Effector memory CD8-positive, alpha-beta T cell (primary cell): ENCODE results near the gene TBL3.
A peak's percentile ranks its signal among the peaks of the same experiment; 100 is the strongest.
"Not testable (repeated sequence)": the region's sequence is repeated elsewhere in the genome, so short reads cannot be mapped to it uniquely, and the experiment has no call there.

ENCODE experiments used
- ATAC-seq: fragments of 150-1000 bp; cut with Tn5 transposase; replicated peaks from 2 replicates; pipeline ENCODE4 v1.10.0; 2021; ENCODE audit warnings: mild to moderate bottlenecking, moderate library complexity
- DNase-seq, 3 experiments: peaks; one replicate each; pipeline ENCODE4 v3.0.0; 2021
- H3K27ac Mint-ChIP-seq, 2 donors: one replicate each; pipeline ENCODE4 v1.8.0; 2022; ENCODE audit warnings: mild to moderate bottlenecking in 2 of 2, mixed read lengths in 2 of 2, moderate library complexity in 2 of 2
- H3K27me3 Mint-ChIP-seq, 2 donors: one replicate each; pipeline ENCODE4 v1.8.0; 2022; ENCODE audit warnings: mixed read lengths in 2 of 2
- H3K36me3 Mint-ChIP-seq: one replicate; pipeline ENCODE4 v1.8.0; 2022; ENCODE audit warnings: mild to moderate bottlenecking, moderate library complexity, mixed read lengths; ENCODE audit not compliant: insufficient read depth
- H3K4me1 Mint-ChIP-seq, 2 donors: one replicate each; pipeline ENCODE4 v1.8.0; 2022; ENCODE audit warnings: low read depth in 2 of 2, mixed read lengths in 2 of 2
- H3K4me3 Mint-ChIP-seq, 2 donors: one replicate each; pipeline ENCODE4 v1.8.0; 2022; ENCODE audit warnings: mild to moderate bottlenecking in 2 of 2, mixed read lengths in 2 of 2, moderate library complexity in 2 of 2
- H3K9me3 Mint-ChIP-seq, 2 donors: one replicate each; pipeline ENCODE4 v1.8.0; 2022; ENCODE audit warnings: mixed read lengths in 2 of 2

Gene TBL3

DNA sequence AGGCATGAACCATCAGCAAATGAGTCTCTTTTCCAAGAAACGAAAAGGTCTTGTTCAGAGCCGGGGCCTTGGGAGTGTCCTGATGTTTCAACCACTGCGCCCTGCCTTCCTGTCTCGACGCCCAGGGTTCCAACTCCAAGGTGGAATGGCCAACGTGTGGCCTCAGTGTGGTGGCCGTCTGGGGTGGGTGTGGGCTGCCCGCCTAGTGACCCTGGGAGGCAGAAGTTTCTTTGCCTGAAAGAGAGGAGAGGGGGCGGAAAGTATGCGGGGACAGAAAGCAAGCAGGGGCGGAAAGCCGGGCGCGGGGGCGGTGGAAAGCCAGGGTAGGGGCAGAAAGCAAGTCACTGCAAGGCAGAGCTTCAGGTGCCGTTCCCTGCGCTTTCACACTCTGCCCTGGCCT lies 32.9 kb upstream of the TBL3 start:
- ATAC-seq, result no peak
- H3K27me3 Mint-ChIP-seq, result no peaks in the 10 kb centered on the region
- no peak for DNase-seq
- no peaks in the 10 kb centered on the region for H3K9me3 Mint-ChIP-seq
- peaks cover 4 to 13% of the 10 kb centered on the region in 2 donors for H3K4me1 Mint-ChIP-seq
- no peak overlapping the region for H3K27ac Mint-ChIP-seq
- H3K4me3 Mint-ChIP-seq, result no peak overlapping the region
- peaks cover 15% of the 10 kb centered on the region for H3K36me3 Mint-ChIP-seq

DNA sequence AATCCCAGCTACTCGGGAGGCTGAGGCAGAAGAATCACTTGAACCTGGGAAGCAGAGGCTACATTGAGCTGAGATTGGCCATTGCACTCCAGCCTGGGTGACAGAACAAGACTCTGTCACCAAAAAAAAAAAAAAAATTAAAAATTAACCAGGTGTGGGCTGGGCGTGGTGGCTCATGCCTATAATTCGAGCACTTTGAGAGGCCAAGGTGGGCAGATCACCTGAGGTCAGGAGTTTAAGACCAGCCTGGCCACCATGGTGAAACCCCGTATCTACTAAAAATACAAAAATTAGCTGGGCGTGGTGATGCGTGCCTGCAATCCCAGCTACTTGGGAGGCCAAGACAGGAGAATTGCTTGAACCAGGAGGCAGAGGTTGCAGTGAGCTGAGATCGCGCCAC lies 32.0 kb upstream of the TBL3 start:
- H3K4me3 Mint-ChIP-seq, DNase-seq, ATAC-seq, H3K27me3 Mint-ChIP-seq, H3K9me3 Mint-ChIP-seq, H3K27ac Mint-ChIP-seq: not testable (repeated sequence)
- peaks cover 15% of the 10 kb centered on the region for H3K36me3 Mint-ChIP-seq
- H3K4me1 Mint-ChIP-seq, result peaks cover 9 to 13% of the 10 kb centered on the region in 2 donors

GRCh38 chr16:1940273-1941161 lies 31.3 kb upstream of the TBL3 start:
- Mint-ChIP-seq H3K9me3 (no peaks in the 10 kb centered on the region), H3K4me3 (no peak overlapping the region), H3K27ac (no peak overlapping the region), H3K27me3 (no peaks in the 10 kb centered on the region), H3K36me3 (peaks cover 15% of the 10 kb centered on the region), H3K4me1 (peaks cover 9 to 13% of the 10 kb centered on the region in 2 donors)
- ATAC-seq (no peak), DNase-seq (no peak)

DNA sequence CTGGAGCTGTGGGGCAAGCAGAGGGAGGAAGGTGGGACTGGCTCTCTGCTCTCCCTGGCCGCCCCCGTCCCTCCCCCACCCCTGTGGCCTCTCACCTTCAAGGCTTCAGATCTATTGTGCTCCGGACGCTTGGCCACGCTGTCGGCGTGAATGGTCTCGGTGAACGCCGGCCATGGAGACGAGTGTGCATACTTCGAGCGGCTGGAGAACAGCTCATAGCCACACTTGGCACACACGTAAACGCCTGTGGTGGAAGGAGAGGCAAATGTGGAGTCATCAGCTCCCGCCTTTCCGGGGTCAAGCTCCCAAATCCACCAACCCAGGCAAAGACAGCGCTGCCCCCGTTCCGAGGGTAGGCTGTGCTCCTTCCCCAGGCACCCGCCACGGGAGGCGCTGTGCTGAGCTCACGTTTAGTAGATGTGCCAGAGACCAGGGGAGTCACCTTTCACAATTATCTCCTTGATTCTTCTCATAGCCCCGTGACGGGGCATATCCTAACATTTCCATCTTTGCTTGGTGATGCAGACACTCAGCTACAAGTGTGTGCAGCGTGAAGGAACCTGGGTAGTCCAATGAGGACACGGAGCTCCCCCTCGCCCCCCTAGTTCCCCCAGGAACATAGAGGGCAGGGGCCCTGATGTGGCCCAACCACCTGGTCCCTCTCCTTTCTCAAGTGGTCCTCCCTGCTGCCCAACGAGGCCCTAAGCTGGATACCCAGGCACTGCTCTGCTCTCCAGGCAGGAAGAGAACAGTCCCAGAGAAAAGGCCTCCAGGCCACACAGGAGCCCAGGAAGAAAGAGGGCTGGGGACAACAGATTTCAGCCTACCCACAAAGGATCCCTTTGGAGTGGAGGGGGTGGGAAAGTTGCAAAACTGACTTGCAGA lies 30.4 kb upstream of the TBL3 start:
- Mint-ChIP-seq H3K4me3 (peak overlapping the region; percentile 90 to 92), H3K9me3 (no peaks in the 10 kb centered on the region), H3K4me1 (peaks cover 9 to 13% of the 10 kb centered on the region in 2 donors), H3K27ac (no peak overlapping the region), H3K27me3 (no peaks in the 10 kb centered on the region), H3K36me3 (peaks cover 15% of the 10 kb centered on the region)
- ATAC-seq, result no peak
- no peak for DNase-seq

- DNase-seq (no peak), ATAC-seq (no peak)
- Mint-ChIP-seq H3K36me3 (peaks cover 15% of the 10 kb centered on the region), H3K4me1 (peaks cover 9 to 13% of the 10 kb centered on the region in 2 donors), H3K9me3 (no peaks in the 10 kb centered on the region), H3K27ac (peak overlapping the region; percentile 74 to 88), H3K4me3 (peak overlapping the region; percentile 90 to 92), H3K27me3 (no peaks in the 10 kb centered on the region)
Measured at GRCh38 chr16:1942047-1942809, 29.6 kb upstream of the TBL3 start.

DNA sequence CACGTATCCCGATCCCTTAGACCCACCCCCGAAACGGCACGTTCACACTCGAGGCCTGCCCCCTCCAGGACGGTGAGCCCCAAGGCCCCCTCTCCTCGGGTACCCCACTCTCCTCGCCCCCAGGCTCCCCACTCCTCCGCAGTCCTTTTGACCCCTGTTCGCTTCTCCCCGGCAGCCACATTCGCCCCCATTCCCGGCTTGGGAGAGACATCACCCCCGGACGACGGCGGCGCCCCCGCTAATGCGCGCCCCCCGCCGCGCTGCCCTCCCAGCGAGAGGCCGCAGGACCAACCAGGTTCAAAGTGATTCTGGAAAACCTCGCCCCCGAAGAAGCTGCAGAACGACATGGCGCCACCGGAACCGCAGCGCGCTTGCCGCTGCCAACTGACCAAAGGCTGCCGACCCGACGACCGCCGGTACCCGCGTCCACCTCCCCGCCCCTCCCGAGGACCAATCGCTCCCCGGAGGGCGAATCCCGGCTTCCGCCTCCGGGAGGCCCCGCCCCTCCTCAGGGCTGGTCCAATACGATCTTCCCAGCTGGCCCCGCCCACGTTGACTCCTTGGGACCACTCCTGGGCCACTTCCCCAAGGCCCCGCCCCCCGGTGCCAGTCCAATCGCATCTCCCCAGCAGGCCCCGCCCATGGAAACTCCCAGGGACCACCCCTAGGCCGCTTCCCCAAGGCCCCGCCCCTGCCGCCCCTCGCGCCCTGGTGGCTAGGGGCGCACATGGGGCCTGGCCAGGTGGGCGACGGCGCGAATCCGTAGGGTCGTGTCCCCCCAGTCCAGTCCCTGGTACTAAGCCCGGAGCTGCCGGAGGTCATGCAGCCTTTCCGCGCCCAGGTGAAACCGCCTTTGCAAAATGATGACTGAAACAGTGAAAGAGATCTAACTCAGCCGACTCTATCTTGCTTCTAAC lies 28.8 kb upstream of the TBL3 start, which contains the start of gene MSRB1:
TSS of gene MSRB1 (minus strand) at position 390 of the 917 bp plus-strand sequence. CDS start at position 347, 43 bp downstream.
- ATAC-seq, result peak; percentile 98

GRCh38 chr16:1944612-1945199 lies 27.1 kb upstream of the TBL3 start:
- Mint-ChIP-seq H3K4me1 (peaks cover 9 to 13% of the 10 kb centered on the region in 2 donors), H3K4me3 (peak overlapping the region; percentile 51 to 64), H3K27ac (peak overlapping the region in 1 of 2 donors; percentile 67), H3K9me3 (no peaks in the 10 kb centered on the region), H3K27me3 (no peaks in the 10 kb centered on the region), H3K36me3 (peaks cover 7% of the 10 kb centered on the region)
- DNase-seq (no peak), ATAC-seq (no peak)

More for the DNA sequence above, 28.8 kb upstream of the TBL3 start, which contains the start of gene MSRB1:
- Mint-ChIP-seq H3K27ac (peak within 1 kb of the TSS; percentile 74 to 88), H3K4me3 (peak within 1 kb of the TSS; percentile 90 to 92), H3K27me3 (no peaks in the 10 kb centered on the region), H3K4me1 (peaks cover 9 to 13% of the 10 kb centered on the region in 2 donors), H3K9me3 (no peaks in the 10 kb centered on the region), H3K36me3 (peaks cover 12% of the 10 kb centered on the region)
- peak; percentile 97 to 99 (median 98) for DNase-seq

- H3K9me3 Mint-ChIP-seq, result no peaks in the 10 kb centered on the region
- DNase-seq (no peak), ATAC-seq (no peak)
- no peaks in the 10 kb centered on the region for H3K36me3 Mint-ChIP-seq
- H3K4me1 Mint-ChIP-seq, result peaks cover 9 to 13% of the 10 kb centered on the region in 2 donors
- H3K27ac Mint-ChIP-seq, result no peak overlapping the region
- no peak overlapping the region for H3K4me3 Mint-ChIP-seq
- H3K27me3 Mint-ChIP-seq, result peaks cover 0 to 1% of the 10 kb centered on the region in 2 donors
Measured at GRCh38 chr16:1945559-1946391, 26.1 kb upstream of the TBL3 start.

DNA sequence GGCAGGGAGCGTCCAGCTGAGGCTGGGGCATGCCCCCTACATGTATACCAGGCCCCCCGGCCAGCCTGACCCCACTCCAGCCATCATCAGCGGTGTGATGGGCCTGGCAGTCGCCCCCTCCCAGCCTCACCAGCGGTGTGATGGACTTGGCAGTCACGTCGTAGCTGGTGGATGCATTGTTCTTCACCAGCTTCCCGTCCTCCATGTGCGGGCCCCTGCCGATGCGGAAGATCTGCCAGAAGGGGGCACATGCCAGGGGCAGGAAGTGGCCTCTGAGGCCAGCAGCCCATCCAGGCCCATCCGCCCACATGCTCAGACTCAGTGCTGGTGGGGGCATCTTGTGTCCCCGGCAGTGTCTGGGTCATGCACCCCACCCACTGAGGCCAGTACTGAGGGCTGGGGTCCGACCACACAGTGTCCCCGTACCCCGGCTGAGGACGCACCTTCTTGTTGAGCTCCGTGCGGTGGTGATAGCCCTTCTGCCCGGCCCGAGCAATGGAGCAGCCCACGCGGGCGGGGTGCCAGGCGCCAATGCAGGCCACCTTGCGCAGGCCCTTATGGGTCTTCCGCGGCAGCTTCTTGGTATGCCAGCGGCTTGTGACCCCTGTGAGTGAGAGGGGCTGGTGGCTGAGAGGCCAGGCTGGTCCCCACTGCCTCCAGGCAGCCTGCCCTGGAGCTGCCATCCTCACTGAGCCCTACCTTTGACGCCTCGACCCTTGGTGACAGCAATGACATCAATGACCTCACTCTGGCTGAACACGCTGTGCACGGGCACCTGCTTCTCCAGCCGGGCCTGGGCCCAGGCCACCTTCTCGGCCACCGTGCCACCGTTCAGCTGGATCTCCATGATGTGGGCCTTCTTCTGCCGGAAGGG lies 25.1 kb upstream of the TBL3 start:
- no peaks in the 10 kb centered on the region for H3K9me3 Mint-ChIP-seq
- ATAC-seq, result no peak
- no peak overlapping the region for H3K27ac Mint-ChIP-seq
- no peak overlapping the region for H3K4me3 Mint-ChIP-seq
- peaks cover 0 to 8% of the 10 kb centered on the region in 2 donors for H3K27me3 Mint-ChIP-seq
- H3K36me3 Mint-ChIP-seq, result no peaks in the 10 kb centered on the region
- DNase-seq, result no peak
- H3K4me1 Mint-ChIP-seq, result peaks cover 9 to 11% of the 10 kb centered on the region in 2 donors

DNA sequence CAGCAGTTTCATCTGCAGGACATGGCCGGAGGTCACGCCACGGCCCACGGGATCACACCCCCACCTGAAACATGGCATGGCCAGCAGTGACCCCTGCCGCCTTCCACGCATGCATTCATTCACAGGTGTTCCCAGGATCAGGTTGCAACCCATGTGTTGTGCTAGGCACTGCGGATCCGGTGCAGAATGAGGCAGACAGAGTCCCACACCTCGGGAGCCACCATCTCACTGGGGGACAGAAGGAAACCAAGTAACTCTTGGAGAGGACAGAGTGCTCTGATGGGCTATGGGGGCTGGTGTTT lies 24.5 kb upstream of the TBL3 start:
- no peaks in the 10 kb centered on the region for H3K36me3 Mint-ChIP-seq
- ATAC-seq, result no peak
- peaks cover 8 to 9% of the 10 kb centered on the region in 2 donors for H3K4me1 Mint-ChIP-seq

DNA sequence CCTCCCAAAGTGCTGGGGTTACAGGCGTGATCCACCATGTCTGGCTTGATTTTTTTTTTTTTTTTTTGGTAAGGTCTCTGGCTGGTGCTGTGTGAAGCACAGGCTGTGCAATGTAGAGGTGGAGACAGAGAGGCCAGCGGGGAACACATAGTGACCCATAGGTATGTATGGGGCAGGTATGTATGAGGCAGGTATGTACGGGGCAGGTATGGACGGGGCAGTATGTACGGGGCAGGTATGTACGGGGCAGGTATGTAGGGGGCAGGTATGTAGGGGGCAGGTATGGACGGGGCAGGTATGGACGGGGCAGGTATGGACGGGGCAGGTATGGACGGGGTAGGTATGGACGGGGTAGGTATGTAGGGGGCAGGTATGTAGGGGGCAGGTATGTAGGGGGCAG lies 22.3 kb upstream of the TBL3 start:
- ATAC-seq (no peak), DNase-seq (no peak)
- H3K36me3 Mint-ChIP-seq, result no peaks in the 10 kb centered on the region
- peaks cover 0 to 1% of the 10 kb centered on the region in 2 donors for H3K4me1 Mint-ChIP-seq
- H3K9me3 Mint-ChIP-seq, result no peaks in the 10 kb centered on the region
- peaks cover 0 to 8% of the 10 kb centered on the region in 2 donors for H3K27me3 Mint-ChIP-seq
- H3K27ac Mint-ChIP-seq, result no peak overlapping the region
- no peak overlapping the region for H3K4me3 Mint-ChIP-seq

More for the DNA sequence above, 24.5 kb upstream of the TBL3 start:
- Mint-ChIP-seq H3K4me3 (no peak overlapping the region), H3K9me3 (no peaks in the 10 kb centered on the region), H3K27ac (no peak overlapping the region), H3K27me3 (peaks cover 0 to 8% of the 10 kb centered on the region in 2 donors)
- no peak for DNase-seq
